ENCODE data around the gene RPS6KC1.
"Not testable (repeated sequence)": the region's sequence is repeated elsewhere in the genome, so short reads cannot be mapped to it uniquely, and the experiment has no call there.

RPS6KC1 gene

DNA sequence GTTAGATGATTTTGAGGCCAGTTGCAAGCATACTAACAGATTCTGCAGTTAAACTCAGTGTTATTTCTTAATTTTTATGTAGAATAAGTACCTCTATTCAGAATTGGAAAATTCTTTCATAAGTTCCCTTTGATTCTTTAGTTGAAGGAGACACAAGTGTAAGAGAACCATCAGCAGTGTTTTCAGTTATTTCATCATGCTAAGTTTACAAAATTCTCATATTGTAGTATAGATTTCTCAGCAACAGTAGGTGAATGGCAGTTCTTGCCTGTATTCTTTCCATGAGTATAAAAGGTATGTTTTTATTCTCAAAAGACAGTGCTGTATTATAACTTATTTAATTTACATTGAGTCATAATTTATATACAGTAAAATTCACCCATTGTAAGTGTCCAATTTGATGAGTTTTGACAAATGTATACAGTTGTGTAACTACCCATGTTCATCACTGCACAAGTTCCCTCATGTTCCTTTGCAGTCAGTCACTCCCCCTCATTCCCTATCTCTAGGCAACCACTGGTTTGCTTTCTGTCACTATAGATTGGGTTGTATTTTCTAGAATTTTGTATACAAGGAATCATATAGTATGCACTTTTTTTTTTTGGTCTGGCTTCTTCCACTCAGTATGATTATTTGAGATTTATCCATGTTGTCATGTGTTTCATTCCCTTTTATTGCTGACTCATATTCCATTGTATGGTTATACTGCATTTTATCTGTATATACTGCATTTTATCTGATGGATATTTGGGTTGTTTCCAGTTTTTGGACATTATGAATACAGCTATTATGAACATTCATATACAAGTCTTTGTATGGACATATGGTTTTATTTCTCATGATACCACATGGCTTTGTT lies 3.9 kb downstream of the RPS6KC1 start:
- no peak for DNase-seq

DNA sequence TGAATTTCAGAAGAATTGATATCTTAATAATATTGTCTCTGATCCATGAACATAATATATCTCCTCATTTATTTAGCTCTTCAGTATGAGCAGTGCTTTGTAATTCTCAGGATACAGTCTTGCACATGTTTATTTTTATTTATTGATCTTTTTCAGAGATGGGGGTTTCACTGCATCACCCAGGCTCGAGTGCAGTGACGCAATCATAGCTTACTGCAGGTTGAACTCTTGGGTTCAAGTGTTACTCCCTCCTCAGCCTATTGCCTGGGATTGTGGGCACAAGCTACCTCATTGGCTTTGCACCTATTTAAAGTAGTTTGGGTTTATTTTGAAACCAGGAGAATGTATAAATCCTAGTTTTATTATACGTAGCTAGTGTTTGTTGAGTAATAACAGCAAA lies 4.7 kb downstream of the RPS6KC1 start:
- DNase-seq = no peak

DNA sequence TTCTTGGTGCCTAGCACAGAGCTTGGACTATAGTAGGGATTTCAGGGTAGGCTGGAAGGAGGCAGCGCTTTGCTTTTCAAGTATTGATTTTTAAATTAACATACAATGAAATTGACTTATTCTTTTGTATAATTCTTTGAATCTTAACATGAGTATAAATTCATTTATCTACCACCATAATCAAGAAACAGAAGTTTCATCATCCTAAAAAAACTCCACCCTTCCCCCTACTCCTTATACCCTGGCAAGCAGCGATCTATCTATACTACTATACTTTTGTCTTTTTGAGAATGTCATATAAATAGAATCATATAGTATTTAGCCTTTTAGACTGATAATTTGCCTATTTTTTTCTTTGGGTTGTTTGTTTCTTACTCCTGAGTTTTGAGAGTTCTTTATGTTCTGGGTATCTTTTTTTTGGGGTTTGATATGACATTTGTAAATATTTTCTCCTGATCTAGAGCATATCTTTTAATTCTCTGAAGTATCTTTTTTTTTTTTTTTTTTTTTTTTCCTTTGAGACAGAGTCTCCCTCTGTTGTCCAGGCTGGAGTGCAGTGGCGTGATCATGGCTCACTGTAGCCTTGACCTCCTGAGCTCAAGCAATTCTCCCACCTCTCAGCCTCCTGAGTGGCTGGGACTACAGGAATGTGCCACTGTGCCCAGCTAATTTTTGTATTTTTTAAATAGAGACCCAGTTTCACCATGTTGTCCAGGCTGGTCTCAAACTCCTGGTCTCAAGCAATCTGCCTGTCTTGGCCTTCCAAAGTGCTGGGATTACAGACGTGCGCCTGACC lies 6.4 kb downstream of the RPS6KC1 start:
- DNase-seq = no peak

DNA sequence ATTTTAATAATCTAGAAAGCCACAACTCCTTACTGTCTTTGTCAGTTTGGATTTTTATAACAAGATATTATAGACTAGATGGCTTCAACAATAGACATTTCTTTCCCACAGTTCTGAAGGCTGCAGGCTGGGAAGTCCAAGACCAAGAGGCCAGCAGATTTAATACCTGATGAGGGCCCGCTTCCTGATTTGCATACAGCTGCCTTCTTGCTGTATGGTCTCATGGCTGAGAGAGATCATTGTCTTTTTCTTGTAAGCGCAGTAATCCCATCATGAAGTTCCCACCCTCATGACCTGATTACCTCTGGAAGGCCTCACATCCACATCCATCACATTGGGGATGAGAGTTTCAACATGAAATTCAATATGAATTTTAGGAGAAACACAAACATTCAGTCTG lies 9.8 kb downstream of the RPS6KC1 start:
- DNase-seq = no peak

DNA sequence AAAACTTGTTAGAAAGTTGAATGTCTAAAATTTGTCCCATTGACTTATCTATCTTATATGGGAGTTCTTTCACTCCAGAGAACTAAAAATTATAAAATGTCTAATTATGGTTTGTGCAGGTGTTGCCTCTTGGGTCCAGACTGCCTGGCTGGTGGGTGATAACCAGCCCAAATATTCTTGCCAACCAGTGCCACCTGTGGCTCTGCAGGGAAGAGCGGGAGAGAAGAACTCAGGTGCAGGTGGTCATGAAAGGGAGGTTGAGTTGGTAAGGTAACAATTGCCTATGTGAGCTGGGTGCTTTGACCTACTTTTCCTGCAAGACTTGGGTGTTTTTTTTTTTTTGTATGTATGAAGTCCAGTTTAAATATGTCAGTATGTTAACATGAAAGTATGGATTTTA lies 10.2 kb downstream of the RPS6KC1 start:
- no peak for DNase-seq

DNA sequence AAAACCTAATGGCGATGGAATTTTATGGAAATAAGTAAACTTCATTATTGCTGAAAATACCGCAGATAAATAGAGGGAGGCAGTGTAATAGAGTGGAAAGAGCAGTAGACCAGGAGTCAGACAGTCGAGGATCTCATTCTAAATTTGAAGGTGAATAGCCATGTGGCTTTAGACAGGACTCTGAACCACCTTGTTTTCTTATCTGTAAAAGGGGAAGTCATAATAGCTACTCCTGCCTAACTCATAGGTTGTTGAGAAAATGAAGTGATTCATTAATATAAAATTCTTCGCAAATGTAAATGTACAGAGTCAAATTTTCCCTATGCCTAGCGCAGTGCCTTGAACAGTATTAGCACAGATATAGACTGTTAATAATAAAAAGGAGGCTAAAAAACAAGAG lies 14.8 kb downstream of the RPS6KC1 start:
- DNase-seq = no peak

DNA sequence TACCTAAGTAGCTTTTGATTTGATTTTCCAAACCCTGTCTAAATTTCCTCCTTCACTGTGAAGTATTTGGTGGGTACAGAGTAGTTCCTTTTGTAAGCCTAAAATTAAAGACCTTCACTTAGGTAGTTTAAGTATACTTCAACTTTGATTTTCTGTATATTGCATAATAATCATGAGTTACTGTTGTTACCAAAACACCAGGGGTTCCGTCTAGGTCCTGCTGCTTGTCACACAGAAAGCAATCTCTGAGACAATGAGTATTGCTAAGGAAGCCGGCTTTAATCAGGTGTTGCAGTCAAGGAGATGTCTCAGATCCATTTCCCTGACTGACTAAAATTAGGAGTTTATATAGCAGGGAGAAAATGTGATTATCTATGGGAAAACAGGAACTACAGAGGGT lies 15.3 kb downstream of the RPS6KC1 start:
- no peak for DNase-seq

DNA sequence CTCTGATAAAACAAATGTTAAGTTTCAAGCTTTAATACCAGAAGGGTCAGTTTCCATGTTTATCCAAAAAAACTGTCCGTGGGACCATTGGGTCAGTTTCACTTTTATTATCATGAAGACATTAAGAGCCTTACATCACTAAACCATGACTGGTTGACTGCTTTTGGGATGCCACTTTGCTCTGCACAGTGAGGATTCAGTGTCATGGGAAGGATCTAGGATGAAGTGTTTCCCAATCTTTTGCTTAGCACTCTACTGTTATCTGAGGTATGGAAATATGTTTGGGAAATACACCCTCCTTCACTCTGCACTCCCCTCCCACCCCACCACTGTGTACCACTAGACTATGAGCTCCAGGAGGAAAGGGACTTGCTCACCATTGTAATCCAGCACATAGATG lies 16.3 kb downstream of the RPS6KC1 start:
- DNase-seq = no peak

DNA sequence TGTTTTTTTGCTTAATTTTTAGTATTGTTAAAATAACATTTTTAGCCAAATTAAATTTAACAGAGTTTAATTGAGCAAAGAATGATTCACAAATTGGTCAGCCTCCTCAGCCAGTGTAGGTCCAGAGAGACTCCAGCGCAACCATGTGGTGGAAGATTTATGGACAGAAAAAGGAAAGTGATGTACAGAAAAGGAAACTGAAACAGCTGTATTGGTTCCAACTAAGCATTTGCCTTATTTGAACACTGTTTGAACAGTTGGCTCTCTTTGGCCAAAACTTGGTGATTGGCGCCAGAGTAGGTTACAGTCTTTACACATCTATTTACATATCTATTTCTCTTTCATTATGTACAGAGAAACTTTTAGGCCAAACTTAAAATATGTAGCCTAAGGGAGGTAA lies 19.4 kb downstream of the RPS6KC1 start:
- DNase-seq = peak; percentile 46

DNA sequence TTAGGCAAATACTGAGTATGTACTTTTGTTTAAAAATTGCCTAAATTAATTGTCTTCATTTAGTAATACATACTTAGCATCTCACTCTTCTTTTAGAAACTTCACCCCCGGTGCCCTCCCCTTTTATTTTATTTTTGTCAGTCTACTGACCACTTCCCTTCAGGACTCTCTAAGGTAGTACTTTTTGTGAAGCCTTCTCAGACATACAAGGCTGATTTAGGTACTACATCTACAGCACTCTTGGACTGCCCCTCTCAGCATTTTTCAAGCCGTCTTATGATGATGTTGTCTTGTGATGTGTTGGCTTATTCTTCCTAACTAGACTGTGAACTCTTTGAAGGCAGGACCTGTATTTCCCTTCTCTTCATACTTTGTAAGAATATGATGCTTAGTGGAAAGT lies 24.7 kb downstream of the RPS6KC1 start:
- DNase-seq = no peak

DNA sequence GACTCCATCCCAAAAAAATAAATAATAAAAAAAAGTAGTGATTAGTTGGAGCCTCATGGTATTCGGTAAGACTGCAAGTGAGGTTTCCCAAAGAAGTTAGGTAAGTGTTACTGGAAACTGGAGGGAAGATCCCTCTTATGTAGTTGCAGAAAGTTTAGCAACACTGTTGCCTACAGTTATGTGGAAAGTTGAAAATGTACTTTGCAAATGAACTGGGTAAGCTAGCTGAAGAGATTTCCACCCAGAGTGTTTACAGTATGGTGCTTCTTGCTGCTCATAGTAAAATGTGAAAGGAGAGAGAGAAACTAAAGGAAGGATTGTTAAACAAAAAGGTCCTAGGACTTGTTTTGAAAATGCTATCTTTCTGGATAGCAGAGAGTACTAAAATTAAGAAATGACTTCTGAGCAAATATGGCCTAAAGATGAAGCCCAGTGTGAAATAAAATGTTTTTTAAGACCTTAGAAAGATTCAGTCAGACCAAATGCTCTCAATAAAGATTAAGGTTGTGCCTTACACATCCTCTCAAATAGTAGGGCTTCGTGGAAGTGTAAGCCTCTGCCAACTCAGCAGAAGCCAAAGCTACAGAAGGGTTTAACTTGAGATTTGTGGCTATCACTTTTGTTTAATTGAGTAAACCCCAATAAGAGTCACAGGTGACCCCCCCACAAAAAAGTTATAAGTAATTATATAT lies 31.5 kb downstream of the RPS6KC1 start:
- no peak for DNase-seq

DNA sequence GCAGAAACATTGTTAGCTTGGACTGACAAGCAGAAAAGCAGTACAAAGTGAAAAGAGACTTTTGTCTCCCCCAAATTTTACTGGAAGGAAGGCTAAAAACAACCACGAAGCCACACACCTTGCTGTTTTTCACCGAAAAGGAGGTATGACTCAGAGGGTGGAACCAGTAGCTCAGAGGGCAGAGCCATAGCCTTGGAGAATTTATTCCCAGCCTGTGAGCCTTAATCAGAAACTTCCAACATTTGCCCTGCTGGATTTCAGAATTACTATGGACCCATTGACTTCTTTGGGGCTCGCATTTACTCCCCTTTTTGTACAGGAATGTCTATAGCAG lies 32.0 kb downstream of the RPS6KC1 start:
- DNase-seq = no peak

DNA sequence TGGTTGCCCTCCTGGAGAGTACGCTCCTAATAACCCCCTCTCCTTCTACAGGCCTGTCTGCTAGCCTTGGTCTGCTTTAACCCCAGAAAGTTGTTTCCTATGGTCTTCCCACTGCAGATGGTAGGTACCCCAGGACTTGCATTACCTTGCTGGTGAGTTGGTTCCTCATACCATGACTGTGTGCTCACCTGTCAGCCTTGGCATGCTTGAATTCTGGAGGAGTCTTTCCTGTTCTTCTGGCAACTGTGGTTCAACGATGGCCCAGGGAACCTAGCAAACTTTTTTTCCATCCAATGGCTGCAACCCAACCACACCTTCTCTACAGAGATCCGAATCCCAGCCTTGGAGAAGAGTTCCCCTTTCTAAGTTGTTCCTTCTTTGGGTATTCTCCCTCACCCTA lies 36.9 kb downstream of the RPS6KC1 start:
- no peak for DNase-seq

DNA sequence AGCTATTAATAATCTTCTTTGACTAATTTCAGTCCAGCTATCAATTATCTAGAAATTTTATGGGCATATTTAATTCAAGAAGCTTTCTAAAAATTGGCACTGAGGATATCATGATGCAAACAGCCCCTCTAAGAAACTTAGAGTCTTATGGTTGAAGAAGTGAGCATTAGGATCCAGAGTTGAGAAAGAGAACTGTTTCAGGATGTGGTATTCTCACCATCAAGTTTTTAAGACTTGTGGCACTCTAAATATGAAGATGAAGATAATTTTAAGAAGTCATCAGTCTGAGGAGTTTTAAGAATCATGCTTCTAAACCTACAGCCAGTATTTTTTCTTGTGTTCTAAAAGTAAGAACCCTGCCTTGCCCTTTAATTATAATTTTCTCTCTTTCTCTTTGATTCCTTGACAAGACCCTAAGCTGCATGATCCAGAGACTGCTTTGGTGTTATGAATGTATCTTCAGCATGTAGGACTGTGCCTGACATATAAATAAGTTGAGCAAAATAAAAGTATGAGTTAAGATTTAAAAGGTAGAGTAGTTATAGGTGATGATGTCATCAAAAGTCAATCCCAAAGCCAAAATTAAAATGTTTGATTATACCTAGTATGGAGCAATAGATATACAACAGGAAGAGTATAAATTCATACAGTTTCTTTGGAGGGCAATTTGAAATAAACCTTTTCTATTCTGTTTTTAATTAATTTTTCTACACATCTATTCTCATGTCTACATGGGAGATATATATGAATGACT lies 39.1 kb downstream of the RPS6KC1 start:
- no peak for DNase-seq

DNA sequence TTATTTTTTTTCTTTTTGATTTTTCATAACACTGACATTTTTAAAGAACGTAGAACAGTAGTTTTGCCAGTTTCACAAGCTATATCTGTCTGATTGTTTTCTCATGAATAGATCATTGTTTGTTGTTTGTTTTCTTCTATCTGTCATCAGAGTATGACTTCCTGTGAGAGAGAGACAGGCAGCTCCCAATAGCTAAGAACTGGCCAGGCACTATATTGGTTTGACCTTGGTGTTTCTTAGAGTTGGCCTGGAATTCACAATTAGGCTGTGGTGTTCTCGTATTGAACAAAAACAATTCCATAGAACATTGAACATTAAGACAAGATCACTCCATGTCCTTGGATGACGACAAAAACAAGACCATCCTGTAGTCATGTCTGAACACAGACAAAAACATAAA lies 43.4 kb downstream of the RPS6KC1 start:
- no peak for DNase-seq

DNA sequence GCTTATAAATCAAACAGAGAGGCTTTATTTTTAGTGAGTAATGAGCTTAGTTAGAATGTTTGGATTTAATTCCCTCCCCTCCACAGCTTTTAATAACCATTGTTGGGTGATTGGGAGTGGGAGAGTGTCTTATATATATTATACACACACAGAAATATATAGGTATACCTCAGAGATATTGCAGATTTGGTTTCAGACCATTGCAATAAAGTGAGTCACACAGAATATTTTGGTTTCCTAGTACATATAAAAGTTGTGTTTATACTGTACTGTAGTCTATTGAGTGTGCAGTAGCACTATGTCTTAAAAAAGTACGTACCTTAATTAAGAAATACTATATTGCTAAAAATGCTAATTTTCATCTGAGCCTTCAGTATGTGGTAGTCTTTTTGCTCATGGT lies 44.4 kb downstream of the RPS6KC1 start:
- no peak for DNase-seq

DNA sequence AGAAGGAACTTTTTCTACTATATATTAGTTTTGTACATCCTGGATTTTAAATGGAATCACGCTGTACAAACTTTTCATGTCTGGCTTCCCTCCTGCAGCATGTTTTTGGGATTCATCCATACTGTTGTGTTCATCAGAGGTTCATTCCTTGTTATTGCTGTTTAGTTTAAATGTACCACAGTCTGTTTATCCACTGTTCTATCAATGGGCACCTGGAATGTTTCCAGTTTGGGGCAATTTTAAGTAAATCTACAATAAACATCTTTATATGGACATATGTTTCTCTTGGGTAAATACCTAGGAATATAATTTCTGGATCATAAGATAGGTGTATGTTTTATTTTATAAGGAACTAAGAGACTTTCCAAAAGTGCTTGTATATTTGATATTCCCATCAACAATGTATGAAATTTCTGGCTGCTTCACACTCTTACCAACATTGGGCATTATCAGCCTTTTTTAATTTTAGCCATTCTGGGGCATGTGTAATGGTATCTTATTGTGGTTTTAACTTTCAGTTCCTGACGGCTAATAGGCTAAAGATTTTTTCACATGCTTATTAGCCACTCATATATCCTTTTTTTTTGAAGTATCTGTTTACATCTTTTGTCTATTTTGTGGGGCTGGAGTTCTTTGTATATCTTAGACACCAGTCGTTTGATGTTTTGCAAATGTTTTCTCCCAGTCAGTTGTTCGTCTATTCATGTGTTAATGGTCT lies 48.8 kb downstream of the RPS6KC1 start:
- DNase-seq = no peak

DNA sequence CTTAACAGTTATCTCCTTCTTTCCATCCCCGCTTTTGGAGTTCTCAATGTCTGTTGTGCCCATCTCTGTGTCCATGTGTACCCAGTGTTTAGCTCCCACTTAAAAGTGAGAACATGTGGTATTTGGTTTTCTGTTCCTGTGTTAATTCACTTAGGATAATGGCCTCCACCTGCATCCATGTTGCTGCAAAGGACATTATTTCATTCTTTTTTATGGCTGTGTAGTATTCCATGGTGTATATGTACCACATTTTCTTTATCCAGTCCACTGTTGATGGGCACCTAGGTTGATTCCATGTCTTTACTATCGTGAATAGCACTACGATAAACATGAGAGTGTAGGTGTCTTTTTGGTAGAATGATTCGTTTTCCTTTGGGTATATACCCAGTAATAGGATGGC lies 49.5 kb downstream of the RPS6KC1 start:
- not testable (repeated sequence) for DNase-seq

DNA sequence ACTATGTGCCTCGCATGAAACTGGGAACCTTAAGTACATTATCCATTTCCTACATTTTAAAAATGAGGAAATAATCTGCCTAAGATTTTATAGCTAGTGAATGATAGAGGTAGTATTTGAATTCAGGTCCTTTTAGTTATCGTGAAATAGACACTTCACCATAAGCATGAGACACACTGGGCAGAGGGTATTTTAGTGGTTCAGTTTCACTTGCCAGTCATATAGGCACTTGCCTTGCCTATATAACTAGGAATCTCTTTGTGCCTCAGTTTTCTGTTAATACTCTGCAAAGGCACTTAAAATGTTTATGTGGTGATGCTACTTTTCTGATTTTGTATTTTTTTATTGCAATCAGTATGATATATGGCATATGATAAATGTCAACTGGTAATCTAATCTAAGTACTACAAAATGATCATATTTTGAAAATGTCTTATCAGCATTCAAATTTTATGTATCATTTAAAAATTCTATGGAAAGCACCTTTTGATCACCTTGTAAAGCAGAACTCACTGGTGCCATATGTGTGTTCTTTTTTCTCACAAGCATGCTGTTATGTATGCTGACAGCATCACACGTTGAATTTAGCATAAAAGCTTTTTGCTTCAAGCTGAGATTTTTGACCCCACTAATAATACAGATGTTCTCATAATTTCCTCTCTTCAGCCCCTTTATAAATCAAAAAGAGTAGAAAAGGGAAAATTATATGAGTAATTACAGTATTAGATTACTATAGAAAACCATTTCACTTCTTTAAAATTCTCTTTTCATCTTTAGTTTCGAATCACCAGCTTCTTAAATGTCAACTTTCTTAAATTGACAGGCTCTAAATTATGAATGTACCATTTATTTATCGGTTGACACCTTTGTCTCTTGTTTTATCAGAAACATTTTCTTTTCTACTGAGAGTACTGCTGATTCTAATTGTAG lies 52.6 kb downstream of the RPS6KC1 start:
- no peak for DNase-seq

DNA sequence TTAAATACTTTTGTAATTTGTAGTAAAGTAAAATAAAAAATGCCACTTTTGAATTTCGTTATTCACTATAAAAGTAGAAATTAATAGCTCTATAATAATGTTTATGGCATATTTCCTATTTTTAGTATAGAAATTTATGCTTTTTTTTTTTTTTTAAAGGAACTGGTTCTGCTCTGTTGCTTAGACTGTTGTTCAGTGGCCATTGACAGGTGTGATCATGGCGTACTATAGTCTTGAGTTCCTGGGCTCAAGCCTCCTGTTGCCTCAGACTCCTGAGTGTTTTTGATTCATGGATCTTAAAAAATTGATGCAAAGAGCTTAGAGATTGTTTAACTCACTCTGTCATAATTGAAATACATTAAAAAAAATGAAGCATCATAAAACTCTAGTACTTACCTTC lies 53.6 kb downstream of the RPS6KC1 start:
- no peak for DNase-seq

DNA sequence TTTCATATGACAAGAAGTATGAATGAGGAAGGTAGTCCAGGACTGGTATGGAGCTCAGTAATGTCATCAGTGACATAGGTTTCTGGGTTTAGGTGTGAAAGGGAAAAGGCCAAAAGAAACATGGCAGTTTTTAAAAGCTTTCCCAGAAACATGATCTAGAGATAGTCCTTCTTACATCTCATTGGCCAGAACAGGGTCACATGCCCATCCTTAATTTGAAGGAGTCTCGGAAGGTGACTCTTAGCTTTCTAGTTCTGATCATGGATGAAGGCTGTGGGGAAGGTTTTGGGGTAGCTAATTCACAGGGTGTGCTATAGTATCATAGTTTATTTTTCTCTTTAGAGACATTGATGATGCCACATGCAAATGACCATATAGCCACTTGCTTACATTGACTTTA lies 55.3 kb downstream of the RPS6KC1 start:
- no peak for DNase-seq
